ENCODE measurements around the gene DDX19B.

GRCh38 chr16:70258946-70259345 is 40.0 kb upstream of the DDX19B start:
- TF ChIP-seq, protein P1, sequence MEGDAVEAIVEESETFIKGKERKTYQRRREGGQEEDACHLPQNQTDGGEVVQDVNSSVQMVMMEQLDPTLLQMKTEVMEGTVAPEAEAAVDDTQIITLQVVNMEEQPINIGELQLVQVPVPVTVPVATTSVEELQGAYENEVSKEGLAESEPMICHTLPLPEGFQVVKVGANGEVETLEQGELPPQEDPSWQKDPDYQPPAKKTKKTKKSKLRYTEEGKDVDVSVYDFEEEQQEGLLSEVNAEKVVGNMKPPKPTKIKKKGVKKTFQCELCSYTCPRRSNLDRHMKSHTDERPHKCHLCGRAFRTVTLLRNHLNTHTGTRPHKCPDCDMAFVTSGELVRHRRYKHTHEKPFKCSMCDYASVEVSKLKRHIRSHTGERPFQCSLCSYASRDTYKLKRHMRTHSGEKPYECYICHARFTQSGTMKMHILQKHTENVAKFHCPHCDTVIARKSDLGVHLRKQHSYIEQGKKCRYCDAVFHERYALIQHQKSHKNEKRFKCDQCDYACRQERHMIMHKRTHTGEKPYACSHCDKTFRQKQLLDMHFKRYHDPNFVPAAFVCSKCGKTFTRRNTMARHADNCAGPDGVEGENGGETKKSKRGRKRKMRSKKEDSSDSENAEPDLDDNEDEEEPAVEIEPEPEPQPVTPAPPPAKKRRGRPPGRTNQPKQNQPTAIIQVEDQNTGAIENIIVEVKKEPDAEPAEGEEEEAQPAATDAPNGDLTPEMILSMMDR (IDR thresholded peaks at IDR 0.05), result no peak
- TF ChIP-seq EP300 (IDR thresholded peaks at IDR 0.05), result no peak

All from ovary (tissue), 3 donors.